Stimulated activated naive CD8-positive, alpha-beta T cell treated with anti-CD3 and anti-CD28 coated beads, Interleukin-15, amount 100 ng/mL, for 72 hours (primary cell): ENCODE data around the gene PIK3R2.

Experiments
- ATAC-seq: fragments of 150-1000 bp; cut with Tn5 transposase; 2 replicates; pipeline ENCODE4 v1.10.0; 2021; ENCODE audit warnings: mild to moderate bottlenecking, moderate library complexity
- DNase-seq, 2 donors: peaks; one replicate each; pipeline ENCODE4 v3.0.0; 2021 to 2022
- H3K27ac Mint-ChIP-seq, 2 donors: one replicate each; pipeline ENCODE4 v1.8.0; 2022; ENCODE audit warnings: mild to moderate bottlenecking in 2 of 2, mixed read lengths in 2 of 2, moderate library complexity in 2 of 2
- H3K27me3 Mint-ChIP-seq: one replicate; pipeline ENCODE4 v1.8.0; 2022; ENCODE audit warnings: mixed read lengths
- H3K4me1 Mint-ChIP-seq: one replicate; pipeline ENCODE4 v1.8.0; 2022; ENCODE audit warnings: mild to moderate bottlenecking, mixed read lengths
- H3K4me3 Mint-ChIP-seq, 2 donors: one replicate each; pipeline ENCODE4 v1.8.0; 2022; ENCODE audit warnings: mild to moderate bottlenecking in 2 of 2, mixed read lengths in 2 of 2, moderate library complexity in 1 of 2
- H3K9me3 Mint-ChIP-seq, 2 donors: one replicate each; pipeline ENCODE4 v1.8.0; 2022; ENCODE audit warnings: mixed read lengths in 2 of 2

PIK3R2 gene

DNA sequence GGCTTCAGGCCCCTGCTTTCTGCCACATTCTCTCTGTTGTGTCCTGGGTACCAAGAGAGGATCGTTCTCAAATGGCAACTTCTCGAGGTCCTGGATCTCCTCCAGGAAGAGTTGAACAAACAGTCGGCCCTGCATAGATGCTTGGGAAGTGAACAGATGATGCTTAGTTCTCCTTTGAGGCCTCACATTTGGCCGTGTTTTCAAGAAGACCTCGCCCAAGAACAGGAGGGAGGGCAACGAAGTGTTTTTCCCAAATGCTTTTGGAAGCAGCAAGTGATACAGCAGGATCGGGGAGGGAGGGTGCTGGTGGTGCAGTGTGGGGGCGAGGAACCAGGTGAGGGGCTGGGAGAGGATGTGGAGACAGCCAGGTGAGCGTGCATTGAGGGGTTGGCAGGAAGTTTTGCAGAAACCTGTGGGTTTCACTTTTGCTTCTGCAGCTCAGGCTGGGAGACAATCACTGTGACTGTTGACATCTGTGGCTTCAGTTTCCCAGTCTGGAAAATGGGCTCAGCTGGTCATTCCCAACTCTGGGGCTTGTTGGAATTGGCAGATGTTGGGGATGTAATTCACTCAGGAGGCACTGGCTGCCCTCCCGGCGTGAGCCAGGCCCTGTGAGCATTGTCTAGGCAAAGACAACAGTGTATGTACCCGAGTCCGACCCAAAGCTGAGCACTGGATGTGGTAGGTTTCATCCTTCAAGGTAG is 33.8 kb upstream of the PIK3R2 start:
- Mint-ChIP-seq H3K9me3 (no peaks in the 10 kb centered on the region), H3K4me1 (peaks cover 52% of the 10 kb centered on the region), H3K27ac (peak overlapping the region; percentile 91 to 97), H3K27me3 (no peaks in the 10 kb centered on the region), H3K4me3 (peak overlapping the region; percentile 81 to 93)
- ATAC-seq (peak; percentile 57), DNase-seq (peak; percentile 41 to 50)

DNA sequence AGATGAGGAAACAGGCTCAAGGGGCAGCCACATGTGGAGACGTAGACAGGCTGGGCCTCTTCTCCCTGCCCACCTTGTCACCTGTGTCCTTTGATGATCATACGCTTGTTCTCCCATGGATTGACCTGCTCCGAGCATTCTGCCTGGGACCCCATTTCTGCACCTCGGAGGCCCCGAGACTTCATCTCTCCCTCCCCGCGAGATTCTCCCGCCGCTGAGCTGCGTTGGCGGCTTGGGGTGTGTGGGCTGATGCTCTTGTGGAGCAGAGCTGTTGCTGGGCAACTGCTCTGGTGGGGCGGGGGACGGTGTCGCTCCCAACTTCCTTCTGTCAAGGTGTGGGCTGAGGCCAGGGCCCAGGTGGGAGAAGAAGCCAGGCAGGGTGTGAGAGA is 33.3 kb upstream of the PIK3R2 start:
- Mint-ChIP-seq H3K27me3 (no peaks in the 10 kb centered on the region), H3K9me3 (no peaks in the 10 kb centered on the region), H3K4me3 (peak overlapping the region; percentile 81 to 93), H3K27ac (peak overlapping the region; percentile 7 to 97), H3K4me1 (peaks cover 49% of the 10 kb centered on the region)
- DNase-seq (peak; percentile 45 to 63), ATAC-seq (peak; percentile 63)

DNA sequence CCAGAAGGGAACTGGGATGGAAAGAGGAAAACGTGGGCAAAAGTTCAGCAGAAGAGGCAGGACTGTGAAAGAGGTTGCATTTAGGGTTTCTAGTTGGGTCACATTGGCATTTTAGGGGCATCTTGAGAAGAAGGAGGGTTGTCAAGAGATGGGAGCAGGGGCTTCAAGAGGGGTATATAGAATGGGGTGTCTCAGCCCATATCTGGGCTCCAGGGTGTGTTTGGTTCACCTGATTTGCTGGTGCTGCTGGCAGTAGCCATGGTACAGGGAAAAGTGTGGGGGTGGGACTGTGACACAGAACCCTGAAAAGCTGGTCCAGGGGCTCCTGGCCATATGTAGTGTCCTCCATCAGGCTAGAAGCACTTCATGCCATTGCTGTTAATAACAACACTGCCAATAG is 32.8 kb upstream of the PIK3R2 start:
- no peak for DNase-seq
- Mint-ChIP-seq H3K4me3 (peak overlapping the region; percentile 81 to 93), H3K9me3 (no peaks in the 10 kb centered on the region), H3K4me1 (peaks cover 45% of the 10 kb centered on the region), H3K27ac (peak overlapping the region; percentile 7 to 97), H3K27me3 (no peaks in the 10 kb centered on the region)
- no peak for ATAC-seq

DNA sequence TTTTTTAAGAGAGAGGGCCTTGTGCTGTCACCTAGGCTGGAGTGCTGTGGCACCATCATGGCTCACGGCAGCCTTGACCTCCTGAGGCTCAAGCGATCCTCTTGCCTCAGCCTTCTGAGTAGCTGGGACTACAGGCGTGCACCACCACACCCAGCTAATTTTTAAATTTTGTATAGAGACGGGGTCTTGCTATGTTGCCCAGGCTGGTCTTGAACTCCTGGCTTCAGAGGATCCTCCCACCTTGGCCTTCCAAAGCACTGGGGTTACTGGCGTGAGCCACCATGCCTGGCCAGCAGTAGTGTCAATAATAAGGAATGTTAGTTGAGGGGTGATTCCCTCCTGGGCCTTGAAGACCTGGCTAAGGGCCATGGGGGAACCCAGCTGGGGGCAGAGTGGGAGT is 31.8 kb upstream of the PIK3R2 start:
- Mint-ChIP-seq H3K27me3 (no peaks in the 10 kb centered on the region), H3K9me3 (no peaks in the 10 kb centered on the region), H3K27ac (no peak overlapping the region), H3K4me1 (peaks cover 38% of the 10 kb centered on the region), H3K4me3 (no peak overlapping the region)
- DNase-seq (no peak), ATAC-seq (no peak)

DNA sequence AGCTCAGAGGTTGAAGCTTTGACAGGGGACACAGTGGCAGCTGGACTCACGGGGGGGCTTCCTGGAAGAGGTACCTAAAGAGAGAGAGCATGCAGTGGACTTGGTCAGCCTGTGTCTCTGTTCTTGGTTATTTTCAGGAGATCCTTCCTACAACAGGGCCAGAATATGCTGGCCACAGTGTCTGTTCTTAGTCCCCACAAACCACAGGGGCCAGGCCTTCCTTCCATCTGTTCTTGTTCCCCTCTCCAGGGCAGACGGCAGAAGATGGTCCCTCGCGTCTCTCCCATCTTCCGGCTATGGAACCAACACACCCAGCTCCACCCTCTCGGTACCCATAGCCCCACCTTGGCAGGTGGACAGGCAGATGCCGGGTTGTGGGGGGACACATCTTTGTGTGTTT is 30.5 kb upstream of the PIK3R2 start:
- no peak overlapping the region for H3K4me3 Mint-ChIP-seq
- no peak for ATAC-seq
- H3K9me3 Mint-ChIP-seq, result no peaks in the 10 kb centered on the region
- no peak for DNase-seq
- no peaks in the 10 kb centered on the region for H3K27me3 Mint-ChIP-seq
- H3K4me1 Mint-ChIP-seq, result peaks cover 33% of the 10 kb centered on the region
- peak overlapping the region in 1 of 2 donors; percentile 88 for H3K27ac Mint-ChIP-seq

DNA sequence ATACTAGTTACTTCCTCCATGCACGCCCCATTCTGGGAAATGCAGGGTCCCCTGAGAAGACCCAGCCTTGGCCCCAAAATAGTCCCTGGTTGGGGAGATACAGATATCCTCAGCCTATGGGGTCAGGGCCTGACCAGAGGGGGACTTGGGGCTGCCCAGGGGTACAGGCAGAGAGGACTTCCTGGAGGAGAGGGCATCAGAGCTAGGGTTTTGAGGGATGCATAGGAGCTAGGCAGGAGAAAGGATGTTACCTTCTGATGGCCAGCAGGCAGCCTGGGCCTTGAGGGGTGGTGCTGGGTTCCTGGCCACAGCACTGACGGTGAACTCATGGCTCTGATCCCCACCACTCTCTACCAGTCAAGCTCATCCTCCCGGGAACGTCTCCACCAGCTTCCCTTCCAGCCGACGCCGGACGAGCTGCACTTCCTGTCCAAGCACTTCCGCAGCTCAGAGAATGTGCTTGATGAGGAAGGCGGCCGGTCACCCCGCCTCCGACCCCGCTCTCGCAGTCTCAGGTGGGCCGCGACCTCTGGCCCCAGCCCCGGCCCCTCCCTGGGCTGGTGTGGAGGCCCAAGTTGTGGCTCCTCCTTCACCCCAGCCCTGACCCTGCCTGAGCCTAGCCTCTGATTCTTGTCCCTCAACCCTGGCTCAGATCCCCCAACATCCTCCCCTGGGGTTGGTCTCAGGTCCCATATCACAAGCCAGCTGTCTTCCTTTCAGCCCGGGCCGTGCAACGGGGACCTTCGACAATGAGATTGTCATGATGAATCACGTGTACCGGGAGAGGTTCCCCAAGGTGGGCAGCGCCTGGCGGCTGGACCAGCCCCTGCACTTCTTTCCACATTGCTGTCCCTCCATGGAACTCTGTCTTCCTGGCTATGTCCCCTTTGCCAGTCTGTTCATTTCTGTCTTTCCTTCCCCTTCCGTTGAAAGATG is 29.8 kb upstream of the PIK3R2 start:
- no peaks in the 10 kb centered on the region for H3K27me3 Mint-ChIP-seq
- peaks cover 30% of the 10 kb centered on the region for H3K4me1 Mint-ChIP-seq
- ATAC-seq (no peak), DNase-seq (no peak)
- H3K4me3 Mint-ChIP-seq, result no peak overlapping the region
- H3K27ac Mint-ChIP-seq, result peak overlapping the region in 1 of 2 donors; percentile 67
- H3K9me3 Mint-ChIP-seq, result no peaks in the 10 kb centered on the region

DNA sequence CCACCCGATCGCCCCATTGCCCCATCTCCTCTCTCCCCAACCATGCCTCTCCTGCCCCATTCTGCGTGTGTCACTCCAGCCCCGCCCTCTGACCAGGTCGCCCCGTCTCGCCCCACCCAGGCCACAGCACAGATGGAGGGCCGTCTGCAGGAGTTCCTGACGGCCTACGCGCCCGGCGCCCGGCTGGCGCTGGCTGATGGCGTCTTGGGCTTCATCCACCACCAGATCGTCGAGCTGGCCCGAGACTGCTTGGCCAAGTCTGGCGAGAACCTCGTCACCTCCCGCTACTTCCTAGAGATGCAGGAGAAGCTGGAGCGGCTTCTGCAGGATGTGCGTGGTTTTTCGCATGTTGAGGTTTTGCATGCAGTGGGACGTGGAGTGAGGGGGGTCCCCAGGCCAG is 29.1 kb upstream of the PIK3R2 start:
- Mint-ChIP-seq H3K9me3 (no peaks in the 10 kb centered on the region), H3K4me1 (peaks cover 28% of the 10 kb centered on the region), H3K27ac (no peak overlapping the region)

DNA sequence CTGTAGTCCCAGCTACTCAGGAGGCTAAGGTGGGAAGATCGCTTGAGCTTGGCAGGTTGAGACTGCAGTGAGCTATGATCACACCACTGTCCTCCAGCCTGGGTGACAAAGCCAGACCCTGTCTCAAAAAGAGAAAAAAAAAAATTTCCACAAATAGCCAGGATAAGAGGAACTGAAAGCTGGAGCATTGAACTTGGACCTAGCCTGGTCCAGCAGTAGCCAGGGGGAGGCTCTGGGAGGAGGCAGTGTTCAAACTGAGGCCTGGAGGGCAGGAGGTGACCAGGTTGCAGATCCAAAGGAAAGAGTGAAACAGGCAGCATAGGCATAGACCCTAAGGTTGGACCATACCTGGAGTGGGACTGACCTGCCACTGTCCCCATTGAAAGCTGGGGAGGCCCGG is 26.9 kb upstream of the PIK3R2 start:
- H3K27me3 Mint-ChIP-seq, result no peaks in the 10 kb centered on the region
- ATAC-seq (no peak), DNase-seq (no peak)
- peaks cover 7% of the 10 kb centered on the region for H3K4me1 Mint-ChIP-seq
- H3K4me3 Mint-ChIP-seq, result no peak overlapping the region
- H3K27ac Mint-ChIP-seq, result peak overlapping the region; percentile 25 to 85
- no peaks in the 10 kb centered on the region for H3K9me3 Mint-ChIP-seq

More for the DNA sequence above, 29.1 kb upstream of the PIK3R2 start:
- Mint-ChIP-seq H3K4me3 (no peak overlapping the region), H3K27me3 (no peaks in the 10 kb centered on the region)
- ATAC-seq, result no peak
- DNase-seq, result no peak

DNA sequence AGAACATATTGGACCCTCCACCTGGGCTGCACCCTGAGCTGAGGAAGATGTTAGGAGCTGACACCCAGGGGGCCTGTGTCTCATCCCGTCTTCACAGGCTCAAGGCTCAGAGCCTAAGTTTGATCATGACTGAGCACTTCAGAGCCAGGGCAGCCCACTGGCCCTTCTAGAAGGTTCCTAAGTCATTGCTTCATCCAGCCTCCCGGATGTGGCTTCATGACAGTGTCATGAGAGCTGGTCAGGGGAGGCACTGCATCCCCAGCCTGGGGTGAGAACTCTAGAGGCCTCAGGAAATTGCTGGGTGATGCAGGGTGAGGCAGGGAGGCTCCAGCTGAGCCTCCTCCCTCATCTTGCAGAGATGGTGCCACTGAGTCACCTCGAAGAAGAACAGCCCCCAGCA is 24.9 kb upstream of the PIK3R2 start:
- Mint-ChIP-seq H3K4me1 (peaks cover 7% of the 10 kb centered on the region), H3K9me3 (no peaks in the 10 kb centered on the region), H3K4me3 (no peak overlapping the region), H3K27ac (no peak overlapping the region), H3K27me3 (no peaks in the 10 kb centered on the region)
- DNase-seq, result no peak
- ATAC-seq, result peak; percentile 76

DNA sequence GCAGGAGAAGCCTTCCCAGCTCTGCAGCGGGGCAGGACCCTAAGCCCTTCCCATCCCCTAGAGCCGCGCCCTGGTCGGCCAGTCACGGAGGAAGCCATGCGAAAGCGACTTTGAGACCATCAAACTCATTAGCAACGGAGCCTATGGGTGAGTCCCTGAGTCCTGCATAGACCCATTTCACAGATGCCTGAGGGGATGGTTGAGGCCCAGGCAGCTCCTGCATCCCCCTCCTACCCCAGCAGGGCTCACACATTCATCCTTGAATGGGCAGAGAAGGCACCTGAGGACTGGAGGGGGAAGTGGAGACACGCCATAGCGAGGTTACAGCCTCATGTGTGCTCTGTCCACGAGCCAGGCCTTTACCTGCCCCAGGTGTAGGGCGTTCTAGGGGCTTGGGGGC is 24.2 kb upstream of the PIK3R2 start:
- H3K9me3 Mint-ChIP-seq, result no peaks in the 10 kb centered on the region
- DNase-seq (no peak), ATAC-seq (no peak)
- H3K4me3 Mint-ChIP-seq, result no peak overlapping the region
- H3K27me3 Mint-ChIP-seq, result no peaks in the 10 kb centered on the region
- H3K4me1 Mint-ChIP-seq, result peaks cover 7% of the 10 kb centered on the region
- no peak overlapping the region for H3K27ac Mint-ChIP-seq

DNA sequence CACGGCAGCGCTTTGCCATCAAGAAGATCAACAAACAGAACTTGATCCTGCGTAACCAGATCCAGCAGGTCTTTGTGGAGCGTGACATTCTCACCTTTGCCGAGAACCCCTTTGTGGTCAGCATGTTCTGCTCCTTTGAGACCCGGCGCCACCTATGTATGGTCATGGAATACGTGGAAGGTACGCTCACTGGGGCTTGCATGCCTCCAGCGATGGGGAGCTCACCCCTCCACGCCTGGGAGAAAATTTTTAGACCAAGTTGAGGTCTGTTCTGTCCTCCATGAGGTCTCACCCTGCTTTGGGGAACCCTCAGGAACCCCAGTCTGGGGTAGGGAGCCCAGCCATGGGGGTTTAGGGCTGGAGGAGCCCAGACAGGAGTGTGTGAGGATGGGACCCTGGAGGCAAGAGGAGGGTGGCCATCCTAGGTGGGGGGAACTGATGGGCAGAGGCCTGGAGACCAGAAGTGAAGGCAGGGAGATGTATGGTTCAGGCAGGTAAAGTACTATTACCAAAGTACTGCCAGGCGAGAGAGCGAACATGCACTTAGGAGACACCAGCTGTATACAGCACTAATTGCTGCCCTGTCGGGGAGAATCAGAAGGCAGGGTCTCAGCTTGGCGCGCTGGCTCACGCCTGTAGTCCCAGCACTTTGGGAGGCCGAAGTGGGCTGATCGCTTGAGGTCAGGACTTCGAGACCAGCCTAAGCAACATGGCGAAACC is 22.3 kb upstream of the PIK3R2 start:
- Mint-ChIP-seq H3K9me3 (no peaks in the 10 kb centered on the region), H3K27ac (peak overlapping the region in 1 of 2 donors; percentile 28), H3K4me1 (peaks cover 7% of the 10 kb centered on the region), H3K27me3 (no peaks in the 10 kb centered on the region), H3K4me3 (no peak overlapping the region)
- DNase-seq (no peak), ATAC-seq (no peak)

DNA sequence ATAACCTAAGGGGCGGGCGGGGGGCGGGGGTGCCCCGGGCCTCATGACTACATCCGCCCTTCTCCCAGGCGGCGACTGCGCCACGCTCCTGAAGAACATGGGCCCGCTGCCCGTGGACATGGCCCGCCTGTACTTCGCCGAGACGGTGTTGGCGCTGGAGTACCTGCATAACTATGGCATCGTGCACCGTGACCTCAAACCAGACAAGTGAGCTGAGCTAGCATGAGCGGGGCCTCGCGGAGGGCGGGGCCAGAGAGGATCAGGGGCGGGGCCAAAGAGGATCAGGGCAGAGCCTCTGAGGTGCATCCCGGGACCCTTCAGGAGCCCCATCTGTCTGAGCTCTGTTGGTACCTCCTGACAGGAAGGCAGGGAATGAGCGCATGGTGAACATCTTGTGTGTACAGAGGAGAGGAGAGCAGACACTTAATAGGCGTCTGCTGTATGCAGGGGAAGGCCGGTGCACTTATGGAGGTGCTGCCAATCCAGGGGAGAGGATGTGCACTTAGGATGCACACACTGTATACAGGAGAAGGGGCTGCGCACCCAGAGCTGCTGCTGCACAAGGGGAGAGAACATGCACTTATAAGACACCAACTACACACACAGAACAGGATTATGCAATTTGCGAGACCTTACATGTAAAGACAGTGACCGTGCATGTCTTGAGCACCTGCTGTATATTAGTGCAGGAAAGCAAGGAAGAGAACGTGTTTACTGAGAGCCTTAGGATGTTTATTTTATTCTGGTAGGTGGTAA is 20.9 kb upstream of the PIK3R2 start:
- no peak for ATAC-seq
- H3K4me3 Mint-ChIP-seq, result no peak overlapping the region

DNA sequence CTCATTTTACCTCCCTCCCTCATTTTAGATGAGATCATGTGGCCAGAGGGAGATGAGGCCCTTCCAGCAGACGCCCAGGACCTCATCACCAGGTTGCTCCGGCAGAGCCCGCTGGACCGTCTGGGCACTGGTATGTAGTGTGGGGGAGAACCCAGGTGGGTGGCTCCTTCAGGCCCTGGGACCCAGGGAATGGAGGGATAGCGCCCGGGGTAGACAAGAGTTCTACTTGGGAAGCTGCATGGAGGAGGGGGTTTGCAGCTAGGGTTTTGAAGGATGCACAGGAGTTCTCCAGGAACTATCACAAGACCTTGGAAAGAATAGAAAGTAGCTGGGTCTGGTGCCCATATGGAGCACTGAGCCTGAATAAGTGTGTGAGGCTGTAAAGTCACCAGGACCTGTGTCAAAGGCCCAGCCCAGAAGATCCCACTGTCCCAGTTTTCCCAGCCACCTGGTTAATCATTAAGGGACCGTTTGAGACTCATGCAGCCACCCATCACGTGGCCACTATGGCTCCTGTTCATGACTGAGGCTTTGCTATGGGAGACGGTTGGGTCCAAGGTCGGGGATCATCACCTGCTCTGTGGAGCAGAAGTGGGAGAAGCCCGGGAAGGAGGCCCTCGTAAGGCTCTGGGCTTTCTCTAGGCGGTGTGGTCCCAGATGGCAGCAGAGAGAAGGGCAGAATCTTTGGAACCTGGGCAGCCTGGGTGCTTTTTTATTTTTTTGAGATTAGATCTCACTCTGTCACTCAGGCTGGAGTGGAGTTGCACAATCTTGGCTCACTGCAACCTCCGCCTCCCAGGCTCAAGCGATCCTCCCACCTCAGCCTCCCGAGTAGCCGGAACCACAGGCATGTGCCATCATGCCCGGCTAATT is 17.0 kb upstream of the PIK3R2 start:
- H3K27ac Mint-ChIP-seq, result no peak overlapping the region
- no peak for ATAC-seq
- no peak overlapping the region for H3K4me3 Mint-ChIP-seq
- peaks cover 0 to 6% of the 10 kb centered on the region in 2 donors for H3K9me3 Mint-ChIP-seq
- no peak for DNase-seq
- no peaks in the 10 kb centered on the region for H3K27me3 Mint-ChIP-seq
- H3K4me1 Mint-ChIP-seq, result no peaks in the 10 kb centered on the region

More for the DNA sequence above, 20.9 kb upstream of the PIK3R2 start:
- no peaks in the 10 kb centered on the region for H3K27me3 Mint-ChIP-seq
- H3K9me3 Mint-ChIP-seq, result no peaks in the 10 kb centered on the region
- DNase-seq, result no peak
- H3K27ac Mint-ChIP-seq, result no peak overlapping the region
- peaks cover 7% of the 10 kb centered on the region for H3K4me1 Mint-ChIP-seq

DNA sequence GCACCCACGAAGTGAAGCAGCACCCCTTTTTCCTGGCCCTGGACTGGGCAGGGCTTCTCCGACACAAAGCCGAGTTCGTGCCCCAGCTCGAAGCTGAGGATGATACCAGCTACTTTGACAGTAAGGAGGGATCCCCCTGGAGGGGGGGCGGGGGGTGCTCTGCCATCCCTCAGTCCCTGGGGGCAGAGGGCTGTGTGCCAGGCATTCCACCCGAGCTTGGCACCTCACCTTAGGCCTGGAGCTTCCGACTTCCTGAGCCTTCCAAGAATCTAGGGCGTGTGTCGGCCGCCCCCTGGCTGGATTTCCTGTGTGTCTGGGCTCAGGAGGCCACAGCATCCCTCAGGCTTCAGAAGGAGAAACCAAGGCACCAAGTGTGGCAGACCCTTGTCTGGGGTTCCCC is 15.7 kb upstream of the PIK3R2 start:
- no peaks in the 10 kb centered on the region for H3K27me3 Mint-ChIP-seq
- peaks cover 0 to 6% of the 10 kb centered on the region in 2 donors for H3K9me3 Mint-ChIP-seq
- no peak overlapping the region for H3K27ac Mint-ChIP-seq
- H3K4me3 Mint-ChIP-seq, result no peak overlapping the region
- DNase-seq (no peak), ATAC-seq (no peak)
- H3K4me1 Mint-ChIP-seq, result no peaks in the 10 kb centered on the region
